GM12892 (cell line): Measurements from ENCODE around the gene C6orf132.

Experiments
- DNase-seq: peaks from one replicate; pipeline ENCODE4 v3.0.0; 2011; ENCODE audit not compliant: insufficient read length
- FAIRE-seq: peaks from 2 replicates; lab custom pipeline; 2011; peaks lifted over from hg19 to GRCh38; lab: Jason Lieb, UNC
- POLR2A ChIP-seq: IDR thresholded peaks from 2 replicates; pipeline ENCODE4 v1.6.1; 2011; ENCODE audit warnings: low read depth, low read length, control low read depth
- POLR2AphosphoS5 ChIP-seq: IDR thresholded peaks from 2 replicates; pipeline ENCODE4 v1.6.1; 2011; ENCODE audit warnings: low read depth, low read length, control low read depth
- TAF1 ChIP-seq: IDR thresholded peaks from 2 replicates; pipeline ENCODE4 v1.6.1; 2011; ENCODE audit warnings: low read depth, mild to moderate bottlenecking, control low read depth, low read length, borderline replicate concordance

C6orf132 gene

GRCh38 chr6:42078386-42078785, 64.0 kb downstream of the C6orf132 start:
- FAIRE-seq = no peak
- TF ChIP-seq POLR2A = no peak
- TF ChIP-seq TAF1 = no peak
- TF ChIP-seq POLR2AphosphoS5 = no peak
- no peak for DNase-seq

- no peak for FAIRE-seq
- DNase-seq = no peak
Measured at GRCh38 chr6:42075159-42075838, 67.1 kb downstream of the C6orf132 start.

GRCh38 chr6:42073287-42073686, 69.1 kb downstream of the C6orf132 start:
- DNase-seq = no peak
- no peak for TF ChIP-seq POLR2A
- TF ChIP-seq POLR2AphosphoS5 = no peak
- TF ChIP-seq TAF1 = no peak
- FAIRE-seq = no peak

More at GRCh38 chr6:42075159-42075838, 67.1 kb downstream of the C6orf132 start:
- TF ChIP-seq POLR2AphosphoS5 (no peak), TAF1 (no peak), POLR2A (no peak)

GRCh38 chr6:42071881-42072583, 70.4 kb downstream of the C6orf132 start:
- FAIRE-seq = no peak
- no peak for DNase-seq
- no peak for TF ChIP-seq POLR2AphosphoS5
- TF ChIP-seq POLR2A = no peak
- TF ChIP-seq TAF1 = no peak

GRCh38 chr6:42068872-42069522, 73.4 kb downstream of the C6orf132 start:
- no peak for TF ChIP-seq POLR2AphosphoS5
- no peak for TF ChIP-seq POLR2A
- no peak for TF ChIP-seq TAF1
- DNase-seq (no peak), FAIRE-seq (no peak)

GRCh38 chr6:42068173-42068572, 74.2 kb downstream of the C6orf132 start:
- FAIRE-seq (no peak), DNase-seq (no peak)
- TF ChIP-seq POLR2AphosphoS5 = no peak
- TF ChIP-seq POLR2A = no peak
- no peak for TF ChIP-seq TAF1

- TF ChIP-seq TAF1 (no peak), POLR2A (no peak), POLR2AphosphoS5 (no peak)
- no peak for DNase-seq
- no peak for FAIRE-seq
Measured at GRCh38 chr6:42066156-42066675, 76.2 kb downstream of the C6orf132 start.

- no peak for TF ChIP-seq TAF1
- FAIRE-seq (no peak), DNase-seq (no peak)
Measured at GRCh38 chr6:42059743-42060142, 82.7 kb downstream of the C6orf132 start.

- TF ChIP-seq POLR2AphosphoS5 (no peak), TAF1 (no peak), POLR2A (no peak)
- DNase-seq (no peak), FAIRE-seq (no peak)
Measured at GRCh38 chr6:42053601-42054000, 88.8 kb downstream of the C6orf132 start.

- FAIRE-seq (no peak), DNase-seq (no peak)
- no peak for TF ChIP-seq POLR2AphosphoS5
- TF ChIP-seq TAF1 = no peak
- no peak for TF ChIP-seq POLR2A
Measured at GRCh38 chr6:42051268-42051653, 91.2 kb downstream of the C6orf132 start.
